GM18502 (cell line): Measurements from ENCODE around the gene RAP1A.

Experiments
- ATAC-seq: cut with Tn5 transposase; IDR thresholded peaks from one replicate; pipeline ENCODE4 v1.9.1; 2021; ENCODE audit warnings: mild to moderate bottlenecking; ENCODE audit not compliant: unreplicated experiment, poor library complexity

Gene RAP1A

DNA sequence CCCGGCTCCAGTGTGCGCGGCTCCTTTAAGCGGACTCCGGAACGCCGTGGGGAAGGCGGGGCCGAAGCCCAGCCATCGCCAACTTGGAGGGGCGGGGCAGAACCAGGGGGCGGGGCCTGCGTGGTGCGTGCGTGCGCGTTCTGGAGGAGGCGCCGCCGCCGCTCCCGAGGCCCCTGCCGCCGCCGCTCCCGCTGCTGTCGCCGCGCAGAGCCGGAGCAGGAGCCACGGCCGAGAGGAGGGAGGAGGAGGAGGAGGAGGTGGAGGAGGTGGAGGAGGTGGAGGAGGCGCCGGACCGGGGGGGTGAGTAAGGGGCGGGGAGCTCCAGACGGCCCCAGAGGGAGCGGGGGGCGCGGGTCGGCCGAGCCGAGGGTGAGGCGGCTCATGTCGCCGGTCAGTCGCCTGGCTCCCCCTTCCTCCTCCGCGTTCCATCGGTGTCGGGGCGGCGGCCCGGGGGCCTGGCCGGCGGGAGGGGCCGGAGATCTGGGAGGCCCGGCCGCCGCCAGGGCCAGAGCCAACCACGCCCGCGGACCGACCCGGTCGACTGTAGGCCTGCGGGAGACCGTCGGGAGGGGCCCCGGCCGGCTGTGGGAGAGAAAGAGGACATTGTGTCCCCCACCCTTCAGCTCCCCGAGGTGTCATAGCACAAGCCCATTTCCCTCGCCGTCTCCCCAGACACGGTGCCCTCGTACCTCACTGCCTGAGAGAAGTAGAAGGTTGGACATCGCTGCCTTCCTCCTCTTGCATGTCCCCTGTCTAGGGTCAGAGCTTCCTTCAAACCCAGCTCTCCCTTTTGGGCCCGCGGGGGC is at the start of gene RAP1A:
TSS of gene RAP1A (plus strand) at position 155 of the 806 bp plus-strand sequence. CDS start 71,572 bp downstream, outside the sequence.
- ATAC-seq = peak; percentile 50

DNA sequence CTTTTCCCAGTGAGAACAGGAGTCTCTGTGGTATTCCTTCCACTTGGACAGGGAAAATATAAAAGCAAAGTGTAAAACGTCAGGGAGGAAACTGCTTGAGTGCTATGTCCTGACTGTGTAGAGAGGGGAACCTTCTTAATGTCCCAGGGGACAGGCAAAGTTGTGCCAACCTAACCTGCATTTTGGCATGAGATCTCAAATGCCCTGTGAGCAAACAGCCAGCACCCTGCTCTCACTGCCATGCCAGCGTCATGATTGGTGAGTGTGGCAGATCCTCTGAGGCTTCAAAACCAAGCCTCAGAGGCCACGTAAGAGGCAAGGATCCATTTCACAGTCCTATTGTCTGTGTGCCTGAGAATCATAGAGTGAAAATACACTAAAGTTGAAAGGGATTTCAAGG is 49.7 kb upstream of the RAP1A start:
- ATAC-seq = no peak

DNA sequence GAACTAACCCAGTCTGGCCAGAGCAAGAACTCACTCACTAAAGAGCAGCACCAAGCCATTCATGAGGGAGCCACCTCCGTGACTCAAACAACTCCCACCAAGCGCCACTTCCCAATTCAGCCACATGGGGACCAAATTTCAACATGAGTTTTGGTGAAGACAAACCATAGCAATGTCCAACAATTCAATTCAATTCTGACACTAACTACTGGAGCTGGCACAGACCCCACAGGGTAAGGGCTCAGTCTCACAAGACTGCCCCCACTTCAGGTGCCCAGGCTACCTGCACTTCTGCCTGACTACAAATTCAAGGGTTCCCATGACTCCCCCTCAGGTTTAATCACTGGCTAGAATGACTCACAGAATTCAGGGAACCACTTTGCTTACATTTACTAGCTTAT is 48.8 kb upstream of the RAP1A start:
- ATAC-seq = peak; percentile 58

DNA sequence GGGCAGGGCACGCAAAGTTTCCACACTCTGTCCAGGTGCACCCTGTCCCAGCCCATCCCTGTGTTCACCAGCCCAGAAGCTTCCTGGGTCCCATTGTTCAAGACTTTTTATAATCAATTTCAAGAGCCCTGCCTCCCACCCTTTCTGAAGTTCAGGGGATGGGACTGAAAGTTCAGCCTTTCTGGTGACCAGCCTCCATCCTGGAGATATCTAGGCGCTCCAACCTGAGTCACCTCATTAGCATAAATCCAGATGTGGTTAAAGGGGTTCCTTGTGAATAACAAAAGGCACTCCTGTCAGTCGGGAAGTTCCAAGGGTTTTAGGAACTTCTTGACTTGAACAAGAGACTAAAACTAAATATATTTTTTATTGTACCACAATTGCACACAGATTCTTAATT is 48.4 kb upstream of the RAP1A start:
- ATAC-seq = no peak

DNA sequence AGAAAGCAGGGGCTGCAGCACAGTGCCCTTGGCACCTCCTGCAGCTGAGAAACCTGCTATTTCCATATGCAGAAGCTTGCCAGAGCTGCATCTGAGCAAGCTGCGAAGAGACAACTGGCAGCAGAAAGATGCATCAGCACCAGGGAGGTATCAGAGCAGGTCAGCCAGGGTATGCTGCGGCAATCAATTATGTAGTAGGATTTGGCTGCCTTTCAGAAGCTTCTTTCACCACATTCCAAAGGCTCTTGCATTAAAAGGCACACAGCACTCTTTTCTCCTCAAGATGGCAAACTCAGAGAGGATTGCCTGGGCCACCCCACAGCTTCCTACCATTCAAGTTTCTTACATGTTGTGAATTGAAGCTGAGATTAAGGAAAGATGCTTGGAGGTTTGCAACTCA is 47.6 kb upstream of the RAP1A start:
- ATAC-seq = no peak

DNA sequence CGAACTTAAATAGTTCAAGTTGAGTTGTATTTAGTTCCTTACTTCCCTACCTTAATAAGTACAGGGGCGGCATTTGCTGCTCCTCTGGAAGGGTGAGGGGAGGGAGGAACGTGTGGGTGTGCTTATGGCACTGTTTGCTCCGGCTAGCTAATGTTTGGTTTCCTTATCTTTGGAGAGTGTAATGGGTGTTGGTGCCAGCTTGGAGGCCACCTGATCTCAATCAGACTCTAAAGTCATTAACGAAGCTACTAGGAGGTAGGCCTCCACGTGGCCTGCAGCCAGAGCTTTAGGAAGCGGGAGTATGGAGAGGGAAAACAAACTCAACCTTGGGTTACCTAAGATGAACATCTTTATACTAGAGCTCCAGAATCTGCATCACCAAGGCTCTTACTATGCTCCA is 43.0 kb upstream of the RAP1A start:
- ATAC-seq = no peak

DNA sequence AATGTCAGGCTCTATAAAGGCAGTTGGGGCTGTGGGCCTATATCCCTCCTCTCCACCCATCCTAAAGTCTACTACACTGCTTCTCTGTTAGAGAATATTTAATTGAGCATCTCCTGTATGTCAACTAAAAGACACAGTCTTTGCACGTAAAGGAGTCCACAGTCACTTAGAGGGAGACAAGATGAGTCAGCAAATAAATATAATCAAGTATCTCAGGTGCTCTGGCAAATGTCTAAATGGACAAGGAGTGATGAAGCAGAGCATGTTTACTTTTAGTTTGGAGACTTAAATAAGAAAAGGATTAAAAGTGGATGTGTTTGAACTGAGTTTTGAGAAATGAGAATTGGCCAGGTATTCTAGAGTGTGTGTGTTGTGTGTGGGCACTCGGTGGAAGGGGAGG is 41.8 kb upstream of the RAP1A start:
- no peak for ATAC-seq

DNA sequence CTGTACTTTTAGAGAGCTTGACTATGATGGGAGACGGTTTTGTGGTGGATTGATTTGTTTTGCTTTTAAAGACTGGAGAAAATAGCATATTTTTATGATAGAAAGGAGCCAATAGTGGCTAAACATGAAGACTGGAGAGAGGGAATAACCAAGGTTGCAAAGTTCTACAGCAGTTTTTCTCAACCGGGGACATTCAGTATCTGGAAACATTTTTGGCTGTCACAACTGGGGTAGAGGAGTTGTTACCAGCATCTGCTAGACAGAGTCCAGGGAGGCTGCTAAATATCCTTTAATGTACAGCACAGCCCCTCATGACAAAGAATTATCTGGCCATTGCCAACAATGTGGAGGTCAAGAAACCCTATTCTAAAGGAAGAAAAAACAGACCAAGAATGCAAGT is 38.4 kb upstream of the RAP1A start:
- ATAC-seq = no peak

DNA sequence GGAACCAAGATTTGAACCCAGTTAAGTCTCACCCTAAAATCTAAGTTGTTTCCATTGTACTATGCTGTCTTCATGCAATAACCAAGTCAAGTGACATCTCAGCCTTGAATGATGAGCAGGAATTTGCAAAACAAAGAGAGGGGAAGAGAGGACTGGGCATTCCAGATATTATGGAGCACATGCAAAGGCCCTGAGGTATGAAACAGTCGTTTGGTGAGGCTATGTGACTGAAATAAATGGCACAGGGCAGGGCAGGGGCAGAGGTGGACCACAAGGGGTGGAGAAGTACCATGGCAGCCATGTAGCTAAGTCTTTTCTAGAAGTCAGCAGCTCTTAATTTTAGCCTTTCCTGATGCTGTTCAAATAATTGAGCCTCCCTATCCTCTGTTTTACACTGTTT is 37.6 kb upstream of the RAP1A start:
- ATAC-seq = no peak

DNA sequence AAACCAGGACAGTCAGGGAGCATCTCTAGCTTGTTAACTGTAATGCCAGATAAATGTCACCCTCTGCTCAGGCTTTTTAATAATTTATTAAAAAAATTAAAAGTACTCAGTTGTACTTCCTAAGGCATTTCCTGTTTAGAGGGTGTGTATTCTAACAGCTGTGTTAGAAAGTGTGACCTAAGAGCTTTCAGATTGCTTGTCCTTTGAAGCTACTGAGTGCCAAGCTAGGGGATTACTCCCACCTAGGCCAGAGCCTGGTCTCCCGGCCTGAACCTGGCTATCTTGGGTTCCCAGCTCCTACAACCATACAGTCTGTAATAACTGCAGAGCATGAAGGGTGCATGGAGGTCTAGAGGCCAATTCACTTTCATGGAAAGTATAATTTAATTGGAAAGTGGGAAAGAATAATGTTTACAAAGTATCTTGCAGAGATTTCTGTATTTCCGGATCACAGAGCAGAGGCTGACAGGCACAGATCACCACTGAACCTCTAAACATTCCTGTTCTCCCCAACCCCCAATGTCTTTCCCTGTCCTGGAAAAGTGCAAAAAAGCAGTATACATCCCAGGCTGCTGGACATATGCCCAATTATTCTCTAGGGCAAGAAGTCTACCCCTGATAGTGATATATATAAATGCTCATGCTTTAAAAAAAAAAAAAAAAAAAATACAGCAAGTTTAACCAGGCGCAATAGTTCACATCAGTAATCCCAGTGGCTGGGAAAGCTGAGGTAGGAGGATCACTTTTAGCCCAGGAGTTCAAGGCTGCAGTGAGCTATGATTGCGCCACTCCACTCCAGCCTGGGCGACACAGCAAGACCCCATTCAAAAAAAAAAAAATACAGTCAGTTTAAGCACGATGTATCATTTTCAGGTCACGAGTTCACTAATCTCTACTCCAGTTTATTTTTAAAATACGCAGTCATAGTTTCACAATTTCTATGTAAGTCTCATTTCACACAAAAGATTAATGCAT is 36.7 kb upstream of the RAP1A start:
- ATAC-seq = no peak

DNA sequence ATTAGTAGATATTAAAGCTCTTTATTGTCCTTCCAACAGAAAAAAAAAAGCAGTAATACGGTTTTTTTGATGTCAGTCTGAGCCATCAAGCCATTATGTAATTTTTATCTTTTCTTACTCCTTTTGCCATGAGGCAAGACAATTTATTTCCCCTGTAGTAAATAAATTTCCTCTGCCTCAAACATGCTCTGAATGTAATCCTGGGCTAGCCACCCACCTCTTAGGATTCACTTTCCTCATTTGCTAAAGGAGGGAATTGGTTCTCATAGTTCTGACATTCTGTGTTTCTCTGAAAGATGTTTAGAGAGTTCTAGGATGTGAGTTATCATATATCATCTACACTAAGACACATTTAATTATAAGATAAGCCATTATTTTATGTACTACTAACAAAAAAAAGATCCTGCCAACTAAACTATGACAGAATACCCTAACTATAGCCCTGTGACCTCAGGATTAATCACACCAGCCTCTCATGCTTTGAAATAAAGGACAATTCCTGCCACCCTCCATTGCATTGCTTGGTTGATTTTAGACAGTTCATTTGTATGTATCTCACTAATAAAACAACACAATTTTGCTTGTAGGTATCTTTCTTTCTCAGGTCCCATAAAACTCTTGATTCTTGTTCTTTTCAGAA is 34.0 kb upstream of the RAP1A start:
- ATAC-seq = no peak

DNA sequence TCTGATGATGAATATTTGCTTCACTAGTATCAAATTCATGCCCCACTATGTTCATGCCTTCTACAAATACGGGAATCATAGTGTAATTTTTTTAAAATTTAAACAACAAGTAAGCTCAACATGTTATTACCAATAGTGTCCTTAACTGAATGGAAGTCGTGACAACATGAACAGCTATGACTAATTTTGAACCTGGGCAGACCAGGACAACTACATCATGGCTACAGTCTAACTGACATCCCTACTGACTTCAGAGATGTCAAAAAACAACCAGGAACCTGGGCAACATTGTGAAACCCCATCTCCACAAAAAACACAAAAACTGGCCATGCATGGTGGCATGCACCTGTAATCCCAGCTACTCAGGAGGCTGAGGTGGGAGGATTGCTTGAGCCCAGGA is 33.5 kb upstream of the RAP1A start:
- no peak for ATAC-seq

DNA sequence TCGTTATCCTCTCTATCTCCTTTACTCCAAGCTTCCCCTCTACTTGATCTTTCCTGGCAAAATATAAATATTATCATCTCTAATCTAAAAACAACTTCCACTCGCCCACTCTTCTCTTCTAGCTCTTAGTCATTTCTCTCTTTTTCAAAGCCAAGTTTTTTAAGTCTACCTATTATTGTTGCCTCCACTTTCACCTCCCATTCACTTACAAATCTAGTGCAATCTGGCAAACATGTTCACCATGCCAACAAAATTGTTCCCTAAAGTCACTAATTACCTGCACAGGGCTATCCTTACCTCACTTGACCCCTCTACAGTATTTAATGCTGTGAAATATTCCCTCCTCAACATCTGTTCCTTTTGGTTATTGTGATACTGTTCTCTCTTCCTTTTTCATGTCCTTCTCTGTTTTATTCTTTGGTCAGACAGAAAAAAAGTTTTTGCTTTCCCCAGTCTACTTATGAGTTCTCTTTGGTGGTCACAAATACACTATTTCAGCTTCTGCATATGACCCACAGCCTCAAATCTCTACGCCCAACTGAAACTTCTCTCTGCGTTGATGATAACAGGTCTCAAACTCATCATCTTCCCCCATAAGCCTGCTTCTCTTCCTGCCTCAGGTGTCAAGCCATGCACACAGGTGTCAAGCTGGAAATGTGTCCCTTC is 31.9 kb upstream of the RAP1A start:
- peak; percentile 35 for ATAC-seq

DNA sequence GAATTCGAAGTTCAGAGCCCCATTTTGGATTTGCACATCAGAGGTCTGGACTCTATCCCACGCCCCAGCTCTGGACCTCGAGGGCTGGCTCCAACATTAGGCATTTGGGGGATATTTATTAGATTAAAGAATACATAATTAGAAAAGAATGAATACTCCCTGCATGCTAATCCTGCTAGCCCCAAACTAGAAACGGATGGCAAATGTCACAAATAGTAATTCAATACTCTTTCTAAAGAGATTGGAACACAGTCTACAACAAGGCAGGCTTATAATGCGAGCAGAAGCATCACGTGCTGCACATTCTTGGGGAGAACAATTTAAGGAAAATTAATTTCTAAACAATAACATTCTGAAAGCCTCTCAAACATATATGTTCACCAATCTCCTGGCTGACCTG is 27.7 kb upstream of the RAP1A start:
- ATAC-seq = no peak

DNA sequence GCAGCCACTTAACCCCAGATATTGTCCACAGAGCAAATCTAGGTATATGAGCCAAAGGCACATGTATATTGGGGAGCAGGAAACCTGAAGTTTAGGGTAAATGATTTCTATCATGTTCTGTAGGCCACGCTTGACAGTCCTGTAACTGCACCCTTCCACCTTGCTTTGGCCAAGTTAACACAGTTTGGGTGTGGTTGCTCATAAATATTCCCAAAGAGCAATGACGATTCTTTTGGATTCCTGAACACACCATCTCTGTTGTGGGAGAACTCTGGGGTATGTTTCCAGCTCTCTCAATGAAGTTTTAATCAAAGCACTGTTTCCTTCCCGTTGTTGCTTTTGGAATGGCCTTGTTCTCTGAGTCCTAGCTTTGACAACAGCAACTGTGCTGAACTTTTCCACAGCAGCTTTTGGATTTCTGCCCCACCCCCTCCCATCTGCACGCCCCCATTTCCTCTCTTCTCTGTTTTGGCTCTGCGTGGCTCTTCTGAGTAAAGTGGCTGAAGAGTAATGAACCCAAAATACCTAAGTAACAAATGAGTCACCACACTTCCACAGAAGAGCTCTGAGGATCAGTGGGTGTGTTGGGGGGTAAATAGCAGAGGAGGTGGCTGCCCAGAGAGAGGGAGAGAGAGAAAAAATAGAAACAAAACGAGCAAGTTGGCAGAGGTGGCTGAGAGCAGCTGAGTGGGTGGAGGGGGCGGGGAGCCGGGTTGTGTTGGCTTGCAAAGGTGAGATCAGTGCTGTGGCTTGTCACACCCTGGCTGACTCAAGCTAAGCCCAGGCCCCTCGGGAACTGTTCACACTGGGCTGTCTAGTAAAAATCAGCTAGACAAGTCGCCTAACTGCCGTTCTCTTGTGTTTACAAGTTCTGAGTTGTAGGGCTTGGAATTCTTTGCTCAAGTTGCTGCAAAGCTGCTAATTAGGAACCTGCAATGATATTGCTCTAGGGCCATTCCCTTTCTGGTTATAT is 26.9 kb upstream of the RAP1A start:
- peak; percentile 81 for ATAC-seq

DNA sequence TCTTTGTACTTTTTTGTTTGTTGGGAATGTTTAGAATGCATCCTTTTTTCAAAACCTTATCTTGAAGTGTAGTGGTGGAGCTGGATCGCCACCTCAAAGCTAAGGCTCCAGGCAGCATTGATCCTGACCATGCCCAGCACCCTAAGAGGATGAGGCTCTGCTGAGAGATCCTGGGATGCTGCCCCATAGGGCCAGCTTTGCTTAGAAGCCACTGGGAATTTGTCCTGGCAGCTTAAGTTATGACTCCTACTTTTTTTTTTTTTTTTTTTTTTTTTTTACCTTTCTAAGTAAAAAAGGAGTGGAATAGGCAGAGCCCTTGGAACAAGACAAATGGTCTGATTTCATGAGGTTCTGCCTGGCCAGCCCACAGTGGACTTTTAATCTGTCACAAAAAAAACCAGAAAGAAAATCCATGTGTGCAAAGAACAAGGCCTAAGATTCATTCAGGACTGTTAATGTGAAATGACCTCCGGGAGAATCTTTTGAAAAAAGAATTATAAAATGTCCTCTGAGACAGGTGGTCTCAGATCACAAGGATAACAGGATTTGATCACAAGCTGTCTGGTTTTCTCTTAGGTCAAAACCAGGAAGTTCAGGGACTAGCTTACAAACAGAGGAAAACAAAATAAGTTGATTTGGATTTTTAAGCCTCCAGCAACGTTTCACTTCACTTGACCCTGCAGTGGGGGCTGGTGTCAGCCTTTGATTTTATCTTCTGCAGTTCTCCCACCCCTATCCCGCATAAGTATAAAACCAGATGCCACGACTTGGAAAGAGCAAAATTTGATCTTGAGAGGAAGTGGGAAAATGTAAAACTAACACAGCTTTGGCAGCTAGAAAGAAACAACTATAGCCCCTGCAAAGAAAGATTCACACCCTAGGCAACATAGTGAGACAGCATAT is 25.9 kb upstream of the RAP1A start:
- no peak for ATAC-seq

DNA sequence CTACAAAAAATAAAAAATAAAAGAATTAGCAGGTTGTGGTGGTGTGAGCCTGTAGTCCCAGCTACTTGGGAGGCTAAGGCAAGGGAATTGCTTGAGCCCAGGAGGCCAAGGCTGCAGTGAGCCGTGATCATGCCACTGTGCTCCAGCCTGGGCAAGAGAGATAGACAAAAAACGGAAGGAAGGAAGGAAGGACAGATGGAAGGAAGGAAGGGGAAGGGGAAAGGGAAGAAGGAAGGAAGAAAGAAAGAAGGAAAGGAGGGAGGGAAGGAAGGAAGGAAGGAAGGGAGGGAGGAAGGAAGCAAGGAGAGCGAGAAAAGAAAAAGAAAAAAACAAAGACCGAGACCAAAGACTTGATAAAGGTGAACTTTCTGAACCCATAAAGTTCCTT is 25.3 kb upstream of the RAP1A start:
- no peak for ATAC-seq

DNA sequence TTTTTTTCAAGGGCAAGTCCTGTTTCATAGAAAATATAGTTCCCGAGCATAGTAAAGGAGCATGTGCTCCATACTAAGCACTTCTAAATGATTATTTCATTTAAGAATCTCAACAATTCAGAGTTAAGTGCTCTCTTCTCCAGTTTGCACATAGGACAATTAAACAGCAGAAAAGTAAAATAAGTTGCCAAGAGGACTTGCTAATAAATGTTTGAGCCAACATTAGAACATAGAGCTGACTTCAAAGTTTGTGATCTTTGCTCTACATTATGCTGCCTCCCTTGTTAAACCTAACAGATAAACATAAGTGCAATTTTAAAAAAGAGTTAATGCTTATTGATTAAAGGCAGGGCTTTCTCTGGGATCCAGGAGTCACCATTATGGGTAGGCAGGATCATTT is 23.8 kb upstream of the RAP1A start:
- ATAC-seq = no peak
